B cell (primary cell): ENCODE results near the gene TUBA8.

ENCODE experiments used
- EZH2 ChIP-seq: IDR thresholded peaks from 2 replicates; pipeline ENCODE4 v1.6.1; 2012; ENCODE audit warnings: borderline replicate concordance, low read depth, mild to moderate bottlenecking, moderate library complexity, low read length; ENCODE audit not compliant: insufficient read depth, poor library complexity, severe bottlenecking
- TF ChIP-seq, protein P1 (sequence below): fragments of 200-600 bp; IDR thresholded peaks from one replicate; pipeline ENCODE4 v1.8.0; 2022; ENCODE audit warnings: antibody characterized with exemption, mild to moderate bottlenecking

DNA sequence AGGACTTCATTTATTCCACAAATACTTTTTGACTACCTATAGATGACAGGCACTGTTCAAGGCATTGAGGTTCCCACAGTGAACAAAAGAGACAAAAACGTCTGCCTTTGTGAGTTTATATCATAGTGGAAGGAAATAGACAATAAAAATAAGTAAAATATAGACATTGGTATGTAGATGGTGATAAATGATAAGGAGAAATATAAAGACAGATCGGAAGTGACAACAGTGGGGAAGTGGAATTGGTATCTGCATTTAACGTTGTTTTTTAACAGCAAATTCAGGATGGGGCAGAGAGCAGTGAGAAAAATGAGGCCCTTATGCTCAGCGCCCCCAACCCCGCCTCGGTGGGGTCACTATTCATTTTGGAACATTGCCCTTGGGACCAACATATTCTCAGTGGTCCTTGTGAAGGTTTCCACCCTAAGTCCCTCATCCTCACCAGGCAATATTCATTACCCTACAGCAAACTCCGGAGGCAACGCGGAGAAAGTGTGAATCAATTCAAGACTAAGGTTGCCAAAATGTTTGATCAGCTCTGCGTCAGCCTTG is 33.4 kb upstream of the TUBA8 start:
- TF ChIP-seq, protein P1, sequence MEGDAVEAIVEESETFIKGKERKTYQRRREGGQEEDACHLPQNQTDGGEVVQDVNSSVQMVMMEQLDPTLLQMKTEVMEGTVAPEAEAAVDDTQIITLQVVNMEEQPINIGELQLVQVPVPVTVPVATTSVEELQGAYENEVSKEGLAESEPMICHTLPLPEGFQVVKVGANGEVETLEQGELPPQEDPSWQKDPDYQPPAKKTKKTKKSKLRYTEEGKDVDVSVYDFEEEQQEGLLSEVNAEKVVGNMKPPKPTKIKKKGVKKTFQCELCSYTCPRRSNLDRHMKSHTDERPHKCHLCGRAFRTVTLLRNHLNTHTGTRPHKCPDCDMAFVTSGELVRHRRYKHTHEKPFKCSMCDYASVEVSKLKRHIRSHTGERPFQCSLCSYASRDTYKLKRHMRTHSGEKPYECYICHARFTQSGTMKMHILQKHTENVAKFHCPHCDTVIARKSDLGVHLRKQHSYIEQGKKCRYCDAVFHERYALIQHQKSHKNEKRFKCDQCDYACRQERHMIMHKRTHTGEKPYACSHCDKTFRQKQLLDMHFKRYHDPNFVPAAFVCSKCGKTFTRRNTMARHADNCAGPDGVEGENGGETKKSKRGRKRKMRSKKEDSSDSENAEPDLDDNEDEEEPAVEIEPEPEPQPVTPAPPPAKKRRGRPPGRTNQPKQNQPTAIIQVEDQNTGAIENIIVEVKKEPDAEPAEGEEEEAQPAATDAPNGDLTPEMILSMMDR, result no peak
- no peak for TF ChIP-seq EZH2
